Osteocyte (in vitro differentiated cells): ENCODE data around the gene PYHIN1. TPM values are rescaled to one million over a fixed set of nuclear protein-coding genes. Genes with fewer than 3 reads are reported as not detected.

Source experiments
- DNase-seq: peaks from one replicate; pipeline ENCODE4 v3.0.0; 2021; ENCODE audit warnings: mixed read lengths; ENCODE audit not compliant: unreplicated experiment; ENCODE audit errors: extremely low spot score
- H3K27ac Mint-ChIP-seq: one replicate; pipeline ENCODE4 v1.8.0; 2021; ENCODE audit warnings: mild to moderate bottlenecking, mixed read lengths; ENCODE audit not compliant: unreplicated experiment
- H3K27me3 Mint-ChIP-seq: one replicate; pipeline ENCODE4 v1.8.0; 2021; ENCODE audit warnings: mixed read lengths; ENCODE audit not compliant: unreplicated experiment
- H3K36me3 Mint-ChIP-seq: one replicate; pipeline ENCODE4 v1.8.0; 2021; ENCODE audit warnings: mixed read lengths; ENCODE audit not compliant: unreplicated experiment
- H3K4me1 Mint-ChIP-seq: one replicate; pipeline ENCODE4 v1.8.0; 2021; ENCODE audit warnings: mixed read lengths; ENCODE audit not compliant: unreplicated experiment
- H3K4me3 Mint-ChIP-seq: one replicate; pipeline ENCODE4 v1.8.0; 2021; ENCODE audit warnings: mild to moderate bottlenecking, moderate library complexity, mixed read lengths; ENCODE audit not compliant: unreplicated experiment
- H3K9me3 Mint-ChIP-seq: one replicate; pipeline ENCODE4 v1.8.0; 2021; ENCODE audit warnings: mixed read lengths; ENCODE audit not compliant: unreplicated experiment
- total RNA-seq: library from RNA; stranded (reverse); gene quantifications from 2 replicates; pipeline ENCODE4 v1.2.1, GENCODE V29; 2021
- TF ChIP-seq, protein P1 (sequence below): fragments of 200-600 bp; sonication (generic); IDR thresholded peaks from 2 replicates; pipeline ENCODE4 v1.5.0; 2021; ENCODE audit warnings: antibody characterized with exemption, mild to moderate bottlenecking, moderate library complexity

Gene PYHIN1
- total RNA-seq, 1 donor from 2014 or later, result not detected

DNA sequence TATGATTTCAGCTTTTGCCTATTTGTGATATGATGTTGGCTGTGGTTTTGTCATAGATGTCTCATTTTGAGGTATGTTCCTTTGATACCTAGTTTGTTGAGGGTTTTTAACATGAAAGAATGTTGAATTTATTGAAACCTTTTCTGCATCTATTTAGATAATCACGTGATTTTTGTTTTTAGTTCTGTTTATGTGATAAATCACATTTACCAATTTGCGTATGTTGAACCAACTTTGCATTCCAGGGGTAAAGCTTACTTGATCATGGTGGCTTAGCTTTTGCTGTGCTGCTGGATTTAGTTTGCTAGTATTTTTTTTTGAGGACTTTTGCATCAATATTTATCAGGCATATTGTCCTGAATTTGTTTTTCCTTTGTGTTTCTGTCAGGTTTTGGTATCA, 51.9 kb downstream of the PYHIN1 start:
- TF ChIP-seq, protein P1, sequence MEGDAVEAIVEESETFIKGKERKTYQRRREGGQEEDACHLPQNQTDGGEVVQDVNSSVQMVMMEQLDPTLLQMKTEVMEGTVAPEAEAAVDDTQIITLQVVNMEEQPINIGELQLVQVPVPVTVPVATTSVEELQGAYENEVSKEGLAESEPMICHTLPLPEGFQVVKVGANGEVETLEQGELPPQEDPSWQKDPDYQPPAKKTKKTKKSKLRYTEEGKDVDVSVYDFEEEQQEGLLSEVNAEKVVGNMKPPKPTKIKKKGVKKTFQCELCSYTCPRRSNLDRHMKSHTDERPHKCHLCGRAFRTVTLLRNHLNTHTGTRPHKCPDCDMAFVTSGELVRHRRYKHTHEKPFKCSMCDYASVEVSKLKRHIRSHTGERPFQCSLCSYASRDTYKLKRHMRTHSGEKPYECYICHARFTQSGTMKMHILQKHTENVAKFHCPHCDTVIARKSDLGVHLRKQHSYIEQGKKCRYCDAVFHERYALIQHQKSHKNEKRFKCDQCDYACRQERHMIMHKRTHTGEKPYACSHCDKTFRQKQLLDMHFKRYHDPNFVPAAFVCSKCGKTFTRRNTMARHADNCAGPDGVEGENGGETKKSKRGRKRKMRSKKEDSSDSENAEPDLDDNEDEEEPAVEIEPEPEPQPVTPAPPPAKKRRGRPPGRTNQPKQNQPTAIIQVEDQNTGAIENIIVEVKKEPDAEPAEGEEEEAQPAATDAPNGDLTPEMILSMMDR, result no peak
- no peaks in the 10 kb centered on the region for H3K36me3 Mint-ChIP-seq
- H3K4me3 Mint-ChIP-seq, result no peak overlapping the region
- peaks cover 21% of the 10 kb centered on the region for H3K27me3 Mint-ChIP-seq
- H3K27ac Mint-ChIP-seq, result no peak overlapping the region
- DNase-seq, result no peak
- H3K9me3 Mint-ChIP-seq, result peaks cover 17% of the 10 kb centered on the region
- H3K4me1 Mint-ChIP-seq, result no peaks in the 10 kb centered on the region

DNA sequence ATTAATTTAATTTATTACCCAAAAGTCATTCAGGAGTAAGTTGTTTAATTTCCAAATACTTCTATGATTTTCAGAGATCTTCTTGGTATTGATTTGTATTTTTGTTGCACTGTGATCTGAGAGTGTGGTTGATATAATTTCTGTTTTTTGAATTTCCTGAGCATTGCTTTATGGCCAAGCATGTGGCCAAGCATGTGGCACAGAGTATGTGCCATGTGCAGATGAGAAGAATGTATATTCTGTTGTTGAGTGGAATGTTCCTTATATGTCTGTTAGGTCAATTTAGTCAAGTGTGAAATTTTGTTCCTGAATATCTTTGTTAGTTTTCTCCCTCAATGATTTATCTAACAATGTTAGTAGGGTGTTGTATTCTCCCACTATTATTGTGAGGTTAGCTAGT, 53.0 kb downstream of the PYHIN1 start:
- H3K36me3 Mint-ChIP-seq, result no peaks in the 10 kb centered on the region
- TF ChIP-seq, protein P1, result no peak
- H3K4me3 Mint-ChIP-seq, result no peak overlapping the region
- H3K4me1 Mint-ChIP-seq, result no peaks in the 10 kb centered on the region
- H3K9me3 Mint-ChIP-seq, result peaks cover 17% of the 10 kb centered on the region
- no peak overlapping the region for H3K27ac Mint-ChIP-seq
- H3K27me3 Mint-ChIP-seq, result peaks cover 32% of the 10 kb centered on the region
- no peak for DNase-seq

DNA sequence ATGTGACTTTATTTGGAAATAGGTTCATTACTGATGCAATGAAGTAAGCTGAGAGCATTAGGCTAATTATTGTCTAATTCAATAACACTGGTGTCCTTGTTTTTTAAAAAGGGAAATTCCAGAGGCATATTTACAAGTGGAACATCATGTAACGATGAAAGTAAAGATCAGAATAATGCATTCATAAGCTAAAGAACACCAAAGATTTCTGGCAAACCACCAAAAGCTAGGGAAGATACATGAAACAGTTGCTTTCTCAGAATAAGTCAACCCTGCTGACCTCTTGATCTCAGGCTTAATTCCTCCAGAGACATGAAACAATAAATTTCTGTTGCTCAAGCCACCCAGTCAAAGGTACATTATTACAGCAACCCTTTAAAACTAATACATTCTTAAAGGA, 58.1 kb downstream of the PYHIN1 start:
- no peak for DNase-seq
- Mint-ChIP-seq H3K36me3 (no peaks in the 10 kb centered on the region), H3K4me1 (no peaks in the 10 kb centered on the region), H3K4me3 (no peak overlapping the region), H3K27ac (no peak overlapping the region), H3K9me3 (no peaks in the 10 kb centered on the region), H3K27me3 (peaks cover 37% of the 10 kb centered on the region)
- TF ChIP-seq, protein P1, result no peak

DNA sequence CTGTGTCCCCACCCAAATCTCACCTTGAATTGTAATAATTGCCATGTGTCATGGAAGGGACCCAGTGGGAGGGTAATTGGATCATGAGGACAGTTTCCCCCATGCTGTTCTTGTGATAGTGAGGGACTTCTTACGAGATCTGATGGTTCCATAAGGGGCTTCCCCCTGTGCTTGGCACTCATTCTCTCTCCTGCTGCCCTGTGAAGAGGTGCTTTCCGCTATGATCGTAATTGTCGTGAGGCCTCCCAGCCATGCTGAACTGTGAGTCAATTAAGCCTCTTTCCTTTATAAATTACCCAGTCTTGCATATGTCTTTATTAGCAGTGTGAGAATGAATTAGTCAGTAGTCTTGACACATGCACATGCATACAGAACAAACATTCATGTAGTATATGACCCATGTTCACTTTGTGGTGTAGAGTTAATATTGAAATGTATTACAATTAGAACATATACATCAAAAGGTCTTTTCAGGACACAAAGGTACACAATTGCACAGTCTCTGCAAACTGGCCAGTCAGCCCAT, 61.5 kb downstream of the PYHIN1 start:
- TF ChIP-seq, protein P1, result no peak
- Mint-ChIP-seq H3K36me3 (no peaks in the 10 kb centered on the region), H3K27ac (no peak overlapping the region), H3K9me3 (no peaks in the 10 kb centered on the region), H3K4me1 (no peaks in the 10 kb centered on the region), H3K27me3 (peaks cover 29% of the 10 kb centered on the region), H3K4me3 (no peak overlapping the region)
- DNase-seq, result no peak

DNA sequence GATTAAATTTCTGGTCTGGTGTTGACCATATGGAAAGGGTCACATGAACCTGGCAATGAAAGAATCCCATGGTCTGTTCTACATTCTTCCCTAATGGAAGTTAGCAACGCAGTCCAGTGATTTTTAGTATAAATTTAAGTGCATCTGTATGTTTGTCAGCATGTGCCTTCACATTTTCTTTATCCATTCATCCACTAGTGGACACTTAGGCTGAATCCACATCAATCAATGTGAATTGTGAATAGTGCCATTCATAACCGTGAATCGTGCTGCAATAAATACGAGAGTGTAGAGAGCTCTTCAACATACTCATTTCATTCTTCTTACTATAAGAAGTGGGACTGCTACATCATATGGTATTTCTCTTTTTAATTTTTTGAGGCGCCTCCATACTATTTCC, 65.6 kb downstream of the PYHIN1 start:
- Mint-ChIP-seq H3K4me1 (peaks cover 15% of the 10 kb centered on the region), H3K4me3 (no peak overlapping the region), H3K27ac (no peak overlapping the region), H3K36me3 (no peaks in the 10 kb centered on the region), H3K27me3 (peaks cover 2% of the 10 kb centered on the region), H3K9me3 (no peaks in the 10 kb centered on the region)
- DNase-seq, result no peak
- TF ChIP-seq, protein P1, result no peak
